NCI-H146 (cell line): ENCODE results near the gene PMEPA1.

Source experiments
- DNase-seq: peaks from one replicate; lab custom pipeline; 2025; lab: John Stamatoyannopoulos, UW

Gene PMEPA1

DNA sequence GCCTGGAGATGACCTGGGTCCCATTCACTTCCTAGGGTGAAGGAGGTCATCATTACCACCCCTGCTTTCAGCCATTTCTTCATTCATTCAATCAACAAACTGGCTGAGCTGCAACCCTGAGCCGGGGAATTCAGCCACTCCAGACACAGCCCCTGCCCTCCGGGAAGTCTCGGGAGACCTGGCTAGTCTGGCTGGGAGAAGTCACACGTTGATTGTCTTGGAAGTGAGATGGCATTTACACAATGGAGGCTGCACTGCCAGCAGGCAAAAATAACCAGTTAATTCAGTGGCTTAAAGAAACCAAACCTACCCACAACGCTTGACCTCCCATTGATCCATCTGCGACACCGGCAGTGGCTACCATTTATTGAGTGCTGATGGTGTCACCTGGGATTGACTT, 2.0 kb upstream of the PMEPA1 start:
- DNase-seq = no peak

- no peak for DNase-seq
Observed at GRCh38 chr20:57711311-57711712, 1.5 kb upstream of the PMEPA1 start.

- no peak for DNase-seq
Observed at GRCh38 chr20:57710841-57711240, 1.0 kb upstream of the PMEPA1 start.

GRCh38 chr20:57708694-57709673, 831 bp downstream of the PMEPA1 start:
- DNase-seq = peak; percentile 41

- DNase-seq = no peak
Observed at GRCh38 chr20:57707849-57708693, 1.7 kb downstream of the PMEPA1 start.

DNA sequence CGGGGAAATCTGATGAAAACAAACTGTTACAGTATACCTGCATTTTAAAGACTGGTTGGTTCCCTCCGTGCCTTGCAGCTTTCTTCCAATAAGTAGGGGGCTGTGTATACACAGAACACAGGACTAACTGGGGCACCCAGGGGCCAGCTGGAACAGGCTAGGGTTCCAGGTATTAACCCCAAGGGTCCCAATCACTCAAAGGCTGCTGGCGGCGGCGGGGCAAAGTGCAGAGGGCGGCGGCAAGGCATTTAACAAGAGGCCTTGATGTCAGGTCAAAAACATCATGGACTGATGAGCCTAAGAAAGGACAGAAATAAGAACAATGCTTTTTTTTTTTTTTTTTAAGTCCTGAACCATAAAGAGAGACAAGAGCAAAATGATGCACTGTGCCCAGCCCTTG, 2.5 kb downstream of the PMEPA1 start:
- no peak for DNase-seq

GRCh38 chr20:57705127-57705899, 4.5 kb downstream of the PMEPA1 start:
- no peak for DNase-seq

DNA sequence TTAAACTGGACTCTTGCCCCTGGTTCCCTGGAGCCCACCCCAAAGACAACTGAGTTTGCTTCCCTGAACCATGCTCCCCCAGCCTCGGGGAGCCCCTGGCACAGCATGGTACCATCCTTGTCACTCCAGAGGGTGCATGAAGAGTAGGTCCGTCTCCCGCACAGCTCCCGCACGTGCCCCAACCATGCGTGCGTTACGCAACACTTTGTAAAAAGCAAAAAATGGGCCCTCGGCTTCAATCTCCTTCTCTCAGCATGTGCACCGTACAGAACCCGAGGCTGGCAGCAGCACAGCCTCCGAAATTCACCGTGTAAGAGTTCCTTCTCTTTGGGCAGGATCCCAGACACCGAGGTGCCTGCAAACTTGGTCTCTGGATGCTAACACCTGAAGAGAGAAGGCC, 5.6 kb downstream of the PMEPA1 start:
- no peak for DNase-seq

- DNase-seq = no peak
Observed at GRCh38 chr20:57703013-57703412, 6.8 kb downstream of the PMEPA1 start.

DNA sequence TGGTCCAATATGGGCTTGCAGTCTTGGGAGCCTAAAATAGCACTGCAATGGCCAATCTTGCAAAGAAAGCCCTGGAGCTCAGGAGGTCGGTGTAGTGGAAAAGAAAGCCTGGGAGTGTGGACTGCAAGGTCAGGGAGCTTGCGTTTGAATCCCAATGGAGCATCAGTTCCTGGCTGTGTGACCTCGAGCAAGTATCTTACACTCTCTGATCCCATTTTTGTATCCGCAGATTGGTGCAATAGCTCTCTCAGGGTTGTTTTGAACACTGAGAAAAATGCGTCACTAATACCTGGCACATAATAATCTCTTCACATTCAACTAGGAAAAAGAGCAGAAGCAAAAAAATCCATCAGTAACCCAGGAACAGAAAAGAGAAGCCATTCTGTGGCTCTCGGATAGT, 7.3 kb downstream of the PMEPA1 start:
- DNase-seq = no peak

DNA sequence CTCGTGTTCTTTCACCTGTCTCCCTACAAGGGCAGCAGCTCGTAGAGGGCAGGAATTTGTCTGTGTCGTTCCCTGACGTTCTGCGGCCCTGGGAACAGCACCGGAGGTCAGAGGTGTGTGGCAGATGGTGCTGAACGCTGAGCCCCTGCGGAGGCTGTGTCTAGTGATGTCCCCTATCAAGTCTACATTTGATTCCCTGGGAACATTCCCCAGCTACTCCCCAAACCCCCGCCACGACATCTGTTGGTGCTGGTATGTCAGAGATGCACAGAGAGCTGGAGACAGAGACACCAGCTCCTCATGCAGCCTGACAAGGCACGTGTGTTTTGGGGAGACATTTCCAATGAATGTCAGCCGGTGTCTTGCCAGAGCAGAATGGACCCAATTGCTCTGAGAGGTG, 7.7 kb downstream of the PMEPA1 start:
- no peak for DNase-seq

- no peak for DNase-seq
Observed at GRCh38 chr20:57701651-57702050, 8.2 kb downstream of the PMEPA1 start.

DNA sequence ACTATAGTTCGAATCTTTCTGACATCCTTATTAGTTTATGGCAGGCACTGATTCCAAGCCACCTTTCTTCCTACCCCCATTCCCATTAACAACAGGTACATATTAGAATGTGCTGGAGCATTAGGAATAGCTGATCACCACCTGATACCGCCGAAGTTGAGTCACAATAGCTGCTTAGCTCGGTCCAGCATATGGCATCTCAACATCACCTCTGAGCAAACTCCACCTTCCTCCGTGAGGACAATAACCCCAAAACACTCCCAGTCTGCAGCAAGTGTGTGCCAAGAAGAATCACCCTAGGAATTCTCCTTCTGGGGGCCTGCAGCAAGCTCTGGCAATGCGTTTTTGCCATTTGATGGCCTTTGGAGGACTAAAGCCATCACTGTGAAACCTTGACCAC, 8.7 kb downstream of the PMEPA1 start:
- DNase-seq = no peak

- no peak for DNase-seq
Observed at GRCh38 chr20:57699395-57699794, 10.4 kb downstream of the PMEPA1 start.

DNA sequence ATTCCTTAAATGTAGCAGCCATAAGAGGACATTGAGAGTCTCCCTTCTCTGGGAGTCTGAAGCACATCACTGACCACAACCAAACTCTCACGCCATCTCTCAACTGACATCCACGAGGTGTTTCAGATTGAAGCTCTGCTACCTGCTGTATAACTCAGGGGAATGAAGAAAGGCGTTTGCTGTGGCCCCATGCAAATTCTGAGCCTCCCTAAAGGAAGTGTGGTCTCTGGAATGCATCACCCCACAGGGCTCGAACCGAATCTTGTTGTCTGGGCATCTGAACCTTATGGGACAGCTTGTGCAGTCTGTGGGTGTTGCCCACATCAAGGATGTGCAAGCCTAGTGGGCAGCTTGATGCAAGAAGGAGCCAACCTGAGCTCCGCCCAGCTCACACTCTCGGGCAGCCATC, 10.9 kb downstream of the PMEPA1 start:
- DNase-seq = no peak

DNA sequence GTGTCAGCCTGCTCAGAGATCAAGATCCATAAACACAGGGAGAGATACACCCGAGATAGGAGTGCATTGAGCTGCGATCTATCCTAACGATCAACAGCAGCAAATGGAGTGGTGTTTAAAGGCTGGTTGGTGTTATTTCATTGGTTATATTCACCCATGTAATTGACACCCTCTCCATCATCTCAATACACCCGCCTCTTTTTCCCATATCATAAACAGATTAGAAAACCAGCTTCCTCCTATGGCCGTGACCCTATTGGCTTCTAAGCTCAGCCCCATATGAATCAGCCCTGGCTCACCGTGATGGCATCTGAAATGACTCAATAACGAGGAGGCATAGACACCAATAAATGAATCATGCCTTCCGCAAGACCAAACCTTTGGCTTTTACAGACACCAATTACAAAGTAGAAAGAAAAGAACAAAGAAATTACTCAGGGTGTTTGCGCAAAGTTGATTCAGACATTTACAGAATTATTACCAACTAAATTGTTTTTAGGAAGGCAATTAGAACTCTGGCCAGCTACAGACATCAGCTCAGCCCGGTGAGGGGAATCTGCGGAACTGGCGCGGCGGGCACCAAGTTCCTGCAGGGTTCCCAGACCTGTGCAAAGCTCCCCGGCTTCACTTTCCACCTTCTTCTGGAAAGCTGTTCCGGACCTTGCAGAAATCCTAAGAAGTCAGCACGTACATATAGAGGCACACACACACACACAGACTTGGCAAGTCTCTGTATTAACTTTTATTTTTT, 11.5 kb downstream of the PMEPA1 start:
- DNase-seq = no peak

GRCh38 chr20:57697543-57697942, 12.3 kb downstream of the PMEPA1 start:
- no peak for DNase-seq

DNA sequence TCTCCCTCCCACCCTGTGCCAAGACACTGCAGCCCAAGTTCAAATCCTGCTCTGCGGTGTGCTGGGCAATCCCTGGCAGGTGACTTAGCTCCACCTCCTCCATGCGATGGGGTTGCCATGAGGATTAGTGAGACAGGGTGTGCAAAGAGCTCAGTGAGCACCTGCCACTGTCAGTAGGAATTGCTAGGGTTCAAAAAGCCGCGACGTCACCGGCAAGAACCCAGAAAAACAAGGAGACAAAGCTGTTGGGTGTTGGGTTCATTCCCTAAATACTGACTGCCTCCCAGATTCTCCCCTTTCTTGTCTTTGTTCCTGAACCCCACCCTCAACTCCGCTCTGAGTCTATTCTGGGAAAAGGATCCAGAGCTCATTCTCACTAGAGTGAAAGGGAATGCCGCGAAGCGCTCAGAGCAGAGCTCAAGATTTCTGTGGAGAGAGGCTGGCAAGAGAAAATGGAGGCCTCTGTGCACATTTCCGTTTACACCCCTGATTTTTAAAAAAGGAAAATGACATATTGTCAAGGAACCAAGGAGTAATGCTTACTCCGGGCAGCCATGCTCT, 13.3 kb downstream of the PMEPA1 start:
- no peak for DNase-seq

DNA sequence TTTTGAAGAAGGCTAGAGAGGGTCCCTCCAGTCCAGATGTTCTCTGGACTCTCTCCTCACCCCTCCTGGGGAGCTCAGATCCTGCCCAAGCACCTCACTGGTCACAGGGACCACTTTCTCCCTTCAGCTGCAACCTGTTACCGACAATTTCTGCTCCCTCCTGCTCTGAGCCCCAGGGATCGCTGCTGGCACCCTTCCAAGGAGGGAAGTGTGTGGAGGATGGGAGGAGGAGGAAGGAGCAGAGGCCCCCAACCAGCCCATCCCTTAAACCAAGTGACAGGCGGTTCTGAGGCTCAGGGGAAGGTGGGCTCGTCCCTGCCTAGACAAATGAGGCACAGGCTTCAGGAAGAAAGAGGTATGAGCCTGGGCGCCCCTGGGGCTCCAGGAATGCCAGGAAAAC, 13.9 kb downstream of the PMEPA1 start:
- DNase-seq = no peak

DNA sequence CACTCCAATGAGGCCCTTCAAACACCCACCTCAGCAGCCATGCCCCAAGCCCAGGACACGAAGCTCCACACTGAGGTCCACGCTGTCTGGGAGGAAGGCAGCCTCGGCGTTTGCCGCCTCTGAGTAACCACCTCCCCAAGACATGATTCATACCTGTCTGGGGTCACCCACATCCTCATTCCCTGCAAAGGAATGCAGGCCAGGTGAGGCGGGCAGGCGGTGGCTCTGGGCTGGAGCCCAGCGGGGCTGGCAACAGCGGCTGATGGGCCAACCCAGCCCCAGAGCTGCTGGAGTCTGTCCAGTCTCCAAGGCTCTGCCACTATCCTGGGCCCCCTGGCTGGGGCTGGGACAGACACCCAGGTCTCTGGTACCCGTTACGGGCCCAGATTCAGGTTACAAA, 14.8 kb downstream of the PMEPA1 start:
- DNase-seq = no peak

- DNase-seq = no peak
Observed at GRCh38 chr20:57694481-57694880, 15.3 kb downstream of the PMEPA1 start.
